HepG2 (cell line): ENCODE data around the gene EXOC7. TPM values are rescaled to one million over a fixed set of nuclear protein-coding genes. Genes with fewer than 3 reads are reported as not detected.

Experiments used
- CBFB ChIP-seq: sonication (generic); formaldehyde crosslinking; IDR thresholded peaks from 2 replicates; pipeline ENCODE4 v1.4.0; 2020; ENCODE audit warnings: missing genetic modification reagents
- DMTF1 ChIP-seq: sonication (generic); formaldehyde crosslinking; IDR thresholded peaks from 2 replicates; pipeline ENCODE4 v1.4.0; 2020; ENCODE audit warnings: mild to moderate bottlenecking, missing genetic modification reagents
- FOXO1 ChIP-seq: sonication (generic); formaldehyde crosslinking; IDR thresholded peaks from 2 replicates; pipeline ENCODE4 v1.4.0; 2020; ENCODE audit warnings: missing genetic modification reagents
- HMG20B ChIP-seq: conservative IDR thresholded peaks from 2 replicates; pipeline ENCODE4 v1.6.1; 2016; ENCODE audit warnings: missing genetic modification reagents, missing compliant biosample characterization
- NFE2L1 ChIP-seq: sonication (generic); formaldehyde crosslinking; IDR thresholded peaks from 2 replicates; pipeline ENCODE4 v1.4.0; 2020; ENCODE audit warnings: missing genetic modification reagents, mild to moderate bottlenecking, borderline replicate concordance
- NFKB2 ChIP-seq: sonication (generic); formaldehyde crosslinking; IDR thresholded peaks from 2 replicates; pipeline ENCODE4 v1.4.0; 2020; ENCODE audit warnings: missing genetic modification reagents, borderline replicate concordance
- PHF20 ChIP-seq: sonication (generic); formaldehyde crosslinking; IDR thresholded peaks from 2 replicates; pipeline ENCODE4 v1.5.0; 2020; ENCODE audit warnings: mild to moderate bottlenecking, missing genetic modification reagents
- POGZ ChIP-seq: sonication (generic); formaldehyde crosslinking; IDR thresholded peaks from 2 replicates; pipeline ENCODE4 v1.4.0; 2020; ENCODE audit warnings: mild to moderate bottlenecking, missing genetic modification reagents
- RELA ChIP-seq: sonication (generic); formaldehyde crosslinking; IDR thresholded peaks from 2 replicates; pipeline ENCODE4 v1.4.0; 2020; ENCODE audit warnings: missing genetic modification reagents
- SCMH1 ChIP-seq: sonication (generic); formaldehyde crosslinking; IDR thresholded peaks from 2 replicates; pipeline ENCODE4 v1.9.0; 2021; ENCODE audit warnings: missing genetic modification reagents, mild to moderate bottlenecking, borderline replicate concordance
- SMAD1 ChIP-seq: sonication (generic); formaldehyde crosslinking; IDR thresholded peaks from 2 replicates; pipeline ENCODE4 v1.4.0; 2020; ENCODE audit warnings: missing genetic modification reagents, low read depth, mild to moderate bottlenecking, borderline replicate concordance
- SP5 ChIP-seq: IDR thresholded peaks from 2 replicates; pipeline ENCODE4 v1.6.1; 2016; ENCODE audit warnings: low read depth, borderline replicate concordance
- TEAD2 ChIP-seq: sonication (generic); formaldehyde crosslinking; IDR thresholded peaks from 2 replicates; pipeline ENCODE4 v1.9.0; 2021; ENCODE audit warnings: missing genetic modification reagents
- ZHX2 ChIP-seq, 2 experiments: sonication (generic) in 1 of 2; formaldehyde crosslinking in 1 of 2; IDR thresholded peaks; 2 replicates each; pipeline versions ENCODE4 v1.6.1 to v1.9.0; 2014 to 2022; ENCODE audit warnings: antibody characterized with exemption in 1 of 2, borderline replicate concordance in 1 of 2, inconsistent platforms in 1 of 2, low read depth in 1 of 2, missing genetic modification reagents in 1 of 2
- ZNF598 ChIP-seq: sonication (generic); formaldehyde crosslinking; IDR thresholded peaks from 2 replicates; pipeline ENCODE4 v1.5.1; 2020; ENCODE audit warnings: mild to moderate bottlenecking, missing genetic modification reagents, borderline replicate concordance
- ZNF713 ChIP-seq: sonication (generic); formaldehyde crosslinking; IDR thresholded peaks from 2 replicates; pipeline ENCODE4 v1.4.0; 2020; ENCODE audit warnings: mild to moderate bottlenecking, missing genetic modification reagents
- ZNF737 ChIP-seq: sonication (generic); formaldehyde crosslinking; IDR thresholded peaks from 2 replicates; pipeline ENCODE4 v1.5.0; 2020; ENCODE audit warnings: missing genetic modification reagents, mild to moderate bottlenecking, borderline replicate concordance
- ZNF761 ChIP-seq: sonication (generic); formaldehyde crosslinking; conservative IDR thresholded peaks from 2 replicates; pipeline ENCODE4 v1.4.0; 2020; ENCODE audit warnings: mild to moderate bottlenecking, missing genetic modification reagents
- ZNF766 ChIP-seq: sonication (generic); formaldehyde crosslinking; IDR thresholded peaks from 2 replicates; pipeline ENCODE4 v1.5.0; 2020; ENCODE audit warnings: missing genetic modification reagents, borderline replicate concordance
- ZNF839 ChIP-seq: sonication (generic); formaldehyde crosslinking; IDR thresholded peaks from 2 replicates; pipeline ENCODE4 v1.4.0; 2020; ENCODE audit warnings: missing genetic modification reagents, mild to moderate bottlenecking, borderline replicate concordance
- ZSCAN22 ChIP-seq: sonication (generic); formaldehyde crosslinking; IDR thresholded peaks from 2 replicates; pipeline ENCODE4 v1.4.0; 2020; ENCODE audit warnings: mild to moderate bottlenecking, missing genetic modification reagents
- polyA plus RNA-seq, 8 experiments: library from polyadenylated mRNA; depleted of rRNA in 3 of 8; stranded (reverse) in 7 of 8; unstranded in 1 of 8; fragments of >200 nt; fragmentation: Illumina TruSeq in 4 of 8; extraction: Trizol in 4 of 8; gene quantifications; 2 replicates each; pipeline versions ENCODE4 v1.2.1 to v1.2.3, GENCODE V29; 2011 to 2016; ENCODE audit warnings: low read depth in 4 of 8, missing spikeins in 1 of 8, mixed read lengths in 1 of 8; ENCODE audit not compliant: insufficient read depth in 1 of 8
- total RNA-seq, 5 experiments: library from RNA; depleted of rRNA; stranded (reverse); fragments of >200 nt; fragmentation: Illumina TruSeq; extraction: Trizol; gene quantifications; 2 replicates each; pipeline ENCODE4 v1.2.3, GENCODE V29; 2016; ENCODE audit warnings: low read depth in 1 of 5

Gene EXOC7
- total and polyA plus RNA-seq, 2 of the 13 experiments (the other 11 are each of a cell fraction or from before 2014, with no cell fraction given): 86.9 to 116 TPM

- TF ChIP-seq ZNF766 (CRISPR knock-in tag) (peak; percentile 30; the same call in 1 of the 2 replicates), SP5 (CRISPR knock-in tag) (peak; percentile 86), ZNF713 (CRISPR knock-in tag) (peak; percentile 26; the same call in 1 of the 2 replicates), PHF20 (peak; percentile 82), ZNF737 (CRISPR knock-in tag) (no peak), HMG20B (no peak), RELA (CRISPR knock-in tag) (0 out of 2 replicates have a peak, but pooled peaks have one; percentile 61), SCMH1 (CRISPR knock-in tag) (no peak), NFKB2 (peak; percentile 5; the same call in 1 of the 2 replicates), TEAD2 (CRISPR knock-in tag) (no peak), ZNF761 (CRISPR knock-in tag) (0 out of 2 replicates have a peak, but pooled peaks have one; percentile 80), FOXO1 (CRISPR knock-in tag) (peak; percentile 62), ZHX2 (IDR thresholded peaks at IDR 0.05; ENCODE audit: low read depth) (peak; percentile 88), ZHX2 (CRISPR knock-in tag; IDR thresholded peaks at IDR 0.05; ENCODE audit: borderline replicate concordance) (0 out of 2 replicates have a peak, but pooled peaks have one; percentile 24), DMTF1 (CRISPR knock-in tag) (no peak), ZNF598 (CRISPR knock-in tag) (peak; percentile 84), ZNF839 (CRISPR knock-in tag) (no peak), SMAD1 (no peak; the same call in 1 of the 2 replicates), POGZ (CRISPR knock-in tag) (peak; percentile 73; the same call in 1 of the 2 replicates), NFE2L1 (CRISPR knock-in tag) (no peak; the same call in 1 of the 2 replicates), CBFB (0 out of 2 replicates have a peak, but pooled peaks have one; percentile 0), ZSCAN22 (CRISPR knock-in tag) (peak; percentile 9; the same call in 1 of the 2 replicates)
Measured at GRCh38 chr17:76103274-76104139, at the start of gene EXOC7 (continued).
